GM12891 (cell line): Measurements from ENCODE around the gene RTF2.

Source experiments
- PAX5 ChIP-seq: IDR thresholded peaks from 2 replicates; pipeline ENCODE4 v1.6.1; 2011; ENCODE audit warnings: low read length, moderate library complexity, mild to moderate bottlenecking; ENCODE audit not compliant: insufficient read depth, severe bottlenecking
- POLR2A ChIP-seq: IDR thresholded peaks from 2 replicates; pipeline ENCODE4 v1.6.1; 2011; ENCODE audit warnings: low read depth, low read length, control low read depth
- POLR2AphosphoS5 ChIP-seq: IDR thresholded peaks from 2 replicates; pipeline ENCODE4 v1.6.1; 2011; ENCODE audit warnings: low read depth, low read length, control low read depth
- SPI1 ChIP-seq: IDR thresholded peaks from 2 replicates; pipeline ENCODE4 v1.6.1; 2011; ENCODE audit warnings: low read depth, low read length, control low read depth
- TAF1 ChIP-seq: IDR thresholded peaks from 2 replicates; pipeline ENCODE4 v1.6.1; 2011; ENCODE audit warnings: low read depth, low read length, control low read depth

- TF ChIP-seq POLR2AphosphoS5 = no peak
- TF ChIP-seq POLR2A = no peak
- no peak for TF ChIP-seq PAX5
- no peak for TF ChIP-seq TAF1
- TF ChIP-seq SPI1 = no peak
These were observed 51.8 kb downstream of the RTF2 start for GRCh38 chr20:56520180-56520579.
